Mesenchymal stem cell (in vitro differentiated cells and primary cell): ENCODE results near the gene GSN.
A peak's percentile ranks its signal among the peaks of the same experiment; 100 is the strongest.

ENCODE experiments used
- DNase-seq: peaks from one replicate; pipeline ENCODE4 v3.0.0-alpha.2; 2013
- H2AFZ ChIP-seq: one replicate; pipeline ENCODE4 v1.6.1; 2013; ENCODE audit warnings: low read depth, mild to moderate bottlenecking, control low read depth, inconsistent platforms, low read length, moderate library complexity
- H2AK5ac ChIP-seq: 2 replicates; pipeline ENCODE4 v1.6.1; 2013; ENCODE audit warnings: low read length, moderate library complexity, mild to moderate bottlenecking, inconsistent platforms; ENCODE audit not compliant: severe bottlenecking
- H2BK120ac ChIP-seq: one replicate; pipeline ENCODE4 v1.6.1; 2013; ENCODE audit warnings: low read depth, mild to moderate bottlenecking, inconsistent platforms, low read length, moderate library complexity
- H2BK12ac ChIP-seq, 2 experiments: one replicate each; pipeline ENCODE4 v1.6.1; 2013; ENCODE audit warnings: inconsistent platforms in 2 of 2, low read length in 2 of 2, mild to moderate bottlenecking in 2 of 2, moderate library complexity in 2 of 2, control low read depth in 1 of 2
- H2BK15ac ChIP-seq: one replicate; pipeline ENCODE4 v1.6.1; 2013; ENCODE audit warnings: mild to moderate bottlenecking, low read depth, inconsistent platforms; ENCODE audit not compliant: poor library complexity, severe bottlenecking
- H2BK5ac ChIP-seq: 2 replicates; pipeline ENCODE4 v1.6.1; 2013; ENCODE audit warnings: low read depth, mild to moderate bottlenecking, low read length, control low read depth, inconsistent platforms; ENCODE audit not compliant: poor library complexity, severe bottlenecking
- H3K14ac ChIP-seq, 2 experiments: one replicate each; pipeline ENCODE4 v1.6.1; 2013; ENCODE audit warnings: inconsistent platforms in 2 of 2, low read length in 2 of 2, control low read depth in 1 of 2, mild to moderate bottlenecking in 1 of 2, moderate library complexity in 1 of 2
- H3K18ac ChIP-seq, 2 experiments: one replicate each; pipeline ENCODE4 v1.6.1; 2013; ENCODE audit warnings: inconsistent platforms in 2 of 2, low read length in 2 of 2, control low read depth in 1 of 2, low read depth in 1 of 2, mild to moderate bottlenecking in 1 of 2
- H3K23ac ChIP-seq, 2 experiments: one replicate each; pipeline ENCODE4 v1.6.1; 2013; ENCODE audit warnings: inconsistent platforms in 2 of 2, low read length in 2 of 2, mild to moderate bottlenecking in 2 of 2, moderate library complexity in 2 of 2, control low read depth in 1 of 2
- H3K27ac ChIP-seq: 2 replicates; pipeline ENCODE4 v1.5.1; 2013; ENCODE audit warnings: mild to moderate bottlenecking, moderate library complexity, low read length, control low read depth, inconsistent platforms; ENCODE audit not compliant: poor library complexity, severe bottlenecking
- H3K27me3 ChIP-seq, 2 experiments: 2 replicates each; pipeline versions ENCODE4 v1.6.1 to v1.7.0; 2013; ENCODE audit warnings: low read length in 2 of 2, mild to moderate bottlenecking in 2 of 2, moderate library complexity in 2 of 2, control low read depth in 1 of 2, inconsistent platforms in 1 of 2; ENCODE audit not compliant: control insufficient read depth in 1 of 2, insufficient read depth in 1 of 2
- H3K36me3 ChIP-seq, 2 experiments: 2 replicates each; pipeline versions ENCODE4 v1.6.1 to v1.7.0; 2013; ENCODE audit warnings: low read length in 2 of 2, control low read depth in 1 of 2, inconsistent platforms in 1 of 2, low read depth in 1 of 2, mild to moderate bottlenecking in 1 of 2; ENCODE audit not compliant: insufficient read depth in 2 of 2, control insufficient read depth in 1 of 2
- H3K4ac ChIP-seq, 2 experiments: one replicate each; pipeline ENCODE4 v1.6.1; 2013; ENCODE audit warnings: inconsistent platforms in 2 of 2, low read length in 2 of 2, mild to moderate bottlenecking in 2 of 2, moderate library complexity in 2 of 2, control low read depth in 1 of 2, low read depth in 1 of 2
- H3K4me1 ChIP-seq: 2 replicates; pipeline ENCODE4 v1.6.1; 2013; ENCODE audit warnings: low read depth, low read length, control low read depth; ENCODE audit not compliant: control insufficient read depth, insufficient read depth
- H3K4me2 ChIP-seq: 2 replicates; pipeline ENCODE4 v1.6.1; 2013; ENCODE audit warnings: low read length, mild to moderate bottlenecking, inconsistent platforms; ENCODE audit not compliant: poor library complexity, severe bottlenecking
- H3K4me3 ChIP-seq, 2 experiments: 2 replicates each; pipeline versions ENCODE4 v1.5.1 to v1.7.0; 2013; ENCODE audit warnings: low read length in 2 of 2, mild to moderate bottlenecking in 2 of 2, control low read depth in 1 of 2, low read depth in 1 of 2; ENCODE audit not compliant: insufficient read depth in 1 of 2
- H3K79me1 ChIP-seq: replicated peaks from 2 replicates; pipeline ENCODE4 v1.6.1; 2013; ENCODE audit warnings: mild to moderate bottlenecking, control low read depth, low read length, inconsistent platforms; ENCODE audit not compliant: poor library complexity, severe bottlenecking
- H3K9ac ChIP-seq: 2 replicates; pipeline ENCODE4 v1.7.0; 2013; ENCODE audit warnings: mild to moderate bottlenecking, low read length, moderate library complexity
- H3K9me3 ChIP-seq: 2 replicates; pipeline ENCODE4 v1.7.0; 2013; ENCODE audit warnings: mild to moderate bottlenecking, low read length; ENCODE audit not compliant: control insufficient read depth
- H4K8ac ChIP-seq: one replicate; pipeline ENCODE4 v1.6.1; 2013; ENCODE audit warnings: inconsistent platforms, mild to moderate bottlenecking, low read length, moderate library complexity
- H4K91ac ChIP-seq: one replicate; pipeline ENCODE4 v1.6.1; 2013; ENCODE audit warnings: mild to moderate bottlenecking, low read length, inconsistent platforms
- WGBS: methylation state at CpG from one replicate; pipeline ENCODE4 v1.1.7; 2013; ENCODE audit warnings: mixed read lengths; 5-methylcytosine and 5-hydroxymethylcytosine counted together

The GSN gene

DNA sequence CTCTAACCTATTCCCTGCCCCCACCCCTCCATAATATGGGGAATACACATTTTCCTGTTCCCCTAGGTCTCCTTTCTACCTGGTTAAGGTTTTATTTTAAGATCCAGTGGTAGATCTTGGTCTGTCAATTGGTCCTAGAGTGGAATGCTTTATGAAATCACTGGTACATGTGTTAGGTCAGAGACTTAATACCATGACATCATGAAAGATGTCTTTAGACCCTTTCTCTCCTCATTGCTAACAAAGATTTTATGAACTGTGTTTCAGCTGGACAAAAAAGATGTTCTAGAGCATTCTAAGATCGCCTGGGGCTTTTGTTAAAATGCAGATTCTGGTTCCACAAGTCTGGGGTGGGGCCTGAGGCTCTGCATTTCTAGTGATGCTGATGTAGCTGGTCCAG lies 9.1 kb downstream of the GSN start:
- 83% methylated on average over 1 of the region's 1 CpG for WGBS
- no peak overlapping the region for H3K4me2 ChIP-seq

DNA sequence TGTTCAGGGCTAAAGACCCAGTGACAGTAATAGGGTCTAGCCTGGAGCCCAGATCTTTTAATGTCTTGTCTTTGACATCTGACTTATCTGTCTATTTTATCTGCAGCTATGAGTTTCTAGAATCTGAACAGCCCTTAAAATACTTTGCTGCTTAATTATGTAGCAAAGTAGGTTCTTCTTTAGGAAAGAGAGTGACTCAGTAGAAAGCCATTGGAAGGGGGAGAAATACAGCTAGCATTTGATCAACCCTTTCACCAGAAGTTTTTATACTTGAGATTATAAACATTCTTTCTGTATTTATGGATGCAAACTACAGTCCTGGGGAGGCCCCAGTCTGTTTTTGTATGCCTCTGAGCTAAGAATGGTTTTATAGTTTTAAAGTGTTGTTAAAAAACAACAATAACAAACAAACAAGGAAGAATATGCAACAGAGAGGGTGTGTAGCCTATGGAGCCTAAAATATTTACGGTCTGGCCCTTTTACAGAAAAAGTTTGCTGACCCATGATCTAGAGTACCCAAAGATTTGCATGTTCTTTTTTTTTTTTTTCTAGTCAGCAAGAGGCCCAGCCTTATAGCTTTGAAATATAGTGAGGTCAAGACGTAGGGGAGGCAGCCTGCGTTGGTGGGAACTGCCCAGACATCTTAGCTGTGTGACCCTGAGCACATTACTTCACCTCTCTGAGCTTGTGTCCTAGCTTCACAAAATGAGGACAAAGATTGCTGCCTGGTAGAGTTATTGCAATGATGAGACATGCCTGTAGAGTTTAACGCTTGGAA lies 9.7 kb downstream of the GSN start:
- no peak overlapping the region for H4K91ac ChIP-seq
- peak overlapping the region; percentile 82 for H2AK5ac ChIP-seq
- H2BK12ac ChIP-seq: peak overlapping the region; percentile 0 to 59
- peak overlapping the region; percentile 76 for H3K9ac ChIP-seq
- H3K9me3 ChIP-seq: no peaks in the 10 kb centered on the region
- peak overlapping the region; percentile 3 to 71 for H3K18ac ChIP-seq
- H3K4me2 ChIP-seq: peak overlapping the region; percentile 9
- H2BK120ac ChIP-seq: peak overlapping the region; percentile 92
- DNase-seq: peak; percentile 75
- WGBS: 11% methylated on average over 4 of the region's 4 CpGs
- H3K27me3 ChIP-seq: no peaks in the 10 kb centered on the region
- no peak overlapping the region for H2AFZ ChIP-seq
- no peak overlapping the region for H4K8ac ChIP-seq
- no peak overlapping the region for H2BK15ac ChIP-seq
- H3K23ac ChIP-seq: no peak overlapping the region
- H3K27ac ChIP-seq: peak overlapping the region; percentile 86
- H3K36me3 ChIP-seq: peaks cover 20 to 21% of the 10 kb centered on the region in 2 experiments
- peak overlapping the region; percentile 67 to 88 for H3K4ac ChIP-seq
- peaks cover 11% of the 10 kb centered on the region for H3K79me1 ChIP-seq
- H2BK5ac ChIP-seq: no peak overlapping the region
- H3K14ac ChIP-seq: peak overlapping the region in 1 of 2 experiments; percentile 3
- H3K4me1 ChIP-seq: peaks cover 42% of the 10 kb centered on the region
- H3K4me3 ChIP-seq: peak overlapping the region in 1 of 2 experiments; percentile 57

More for the DNA sequence above, 9.1 kb downstream of the GSN start:
- Histone ChIP-seq H2BK5ac (no peak overlapping the region), H2BK15ac (no peak overlapping the region), H3K36me3 (peaks cover 13 to 23% of the 10 kb centered on the region in 2 experiments), H3K9me3 (no peaks in the 10 kb centered on the region), H3K4ac (peak overlapping the region in 1 of 2 experiments; percentile 67), H3K4me3 (peak overlapping the region in 1 of 2 experiments; percentile 42), H3K79me1 (peaks cover 11% of the 10 kb centered on the region), H4K8ac (no peak overlapping the region), H4K91ac (no peak overlapping the region), H3K4me1 (peaks cover 39% of the 10 kb centered on the region), H2AFZ (no peak overlapping the region), H3K27ac (peak overlapping the region; percentile 86), H3K14ac (no peak overlapping the region), H2BK120ac (no peak overlapping the region), H3K18ac (peak overlapping the region in 1 of 2 experiments; percentile 70), H2AK5ac (peak overlapping the region; percentile 77), H3K27me3 (no peaks in the 10 kb centered on the region), H3K9ac (peak overlapping the region; percentile 76), H3K23ac (no peak overlapping the region), H2BK12ac (no peak overlapping the region)
- peak; percentile 6 for DNase-seq

DNA sequence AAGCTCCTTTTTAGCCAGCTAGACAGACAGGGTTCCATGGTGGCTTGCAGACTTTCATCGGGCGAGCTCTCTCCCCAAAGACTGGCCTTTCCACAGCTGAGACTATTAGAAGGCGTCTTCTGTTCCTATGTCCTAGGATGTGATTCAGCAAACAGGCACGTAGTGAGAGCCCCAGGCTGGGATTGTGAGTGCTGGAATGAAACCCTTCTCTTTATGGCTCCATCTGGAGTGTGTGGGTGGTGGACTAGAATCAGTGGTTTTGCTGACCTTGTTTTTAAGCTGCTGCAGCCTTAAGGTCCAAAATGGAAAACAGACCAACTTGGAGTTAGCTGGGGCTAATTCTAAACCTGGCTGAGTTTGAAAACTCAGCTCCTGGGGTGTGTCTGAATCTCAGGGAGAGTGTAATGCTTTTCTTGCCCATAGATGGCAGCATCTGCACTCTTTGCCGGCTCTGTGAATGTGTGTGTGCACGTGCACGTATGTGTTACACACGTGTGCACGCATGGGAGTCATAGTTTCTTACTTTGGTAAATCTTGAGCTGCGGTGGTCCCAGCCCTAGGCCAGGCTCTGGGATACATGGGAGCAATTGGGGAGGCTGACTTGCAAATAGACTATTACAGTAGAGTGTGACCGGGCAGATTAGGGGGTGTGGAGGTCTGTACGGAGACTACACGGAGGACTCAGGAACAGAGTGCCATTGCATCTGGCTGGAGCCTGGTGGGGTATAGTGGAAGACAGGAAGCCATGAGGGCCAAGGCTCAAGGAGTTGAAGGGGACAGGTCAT lies 10.7 kb downstream of the GSN start:
- DNase-seq: peak; percentile 98
- Histone ChIP-seq H4K8ac (peak overlapping the region; percentile 71), H2BK12ac (peak overlapping the region; percentile 44 to 94), H3K9me3 (no peaks in the 10 kb centered on the region), H2AK5ac (peak overlapping the region; percentile 82), H3K18ac (peak overlapping the region; percentile 79 to 88), H3K36me3 (peaks cover 20% of the 10 kb centered on the region in 2 experiments), H3K4me1 (peaks cover 40% of the 10 kb centered on the region), H2AFZ (no peak overlapping the region), H4K91ac (peak overlapping the region; percentile 62), H2BK120ac (peak overlapping the region; percentile 92), H2BK5ac (peak overlapping the region; percentile 95), H3K27ac (peak overlapping the region; percentile 86), H2BK15ac (peak overlapping the region; percentile 49), H3K14ac (peak overlapping the region in 1 of 2 experiments; percentile 86), H3K9ac (peak overlapping the region; percentile 81), H3K4ac (peak overlapping the region; percentile 47 to 88), H3K23ac (no peak overlapping the region), H3K27me3 (no peaks in the 10 kb centered on the region), H3K4me3 (peak overlapping the region in 1 of 2 experiments; percentile 57), H3K79me1 (peaks cover 11% of the 10 kb centered on the region), H3K4me2 (peak overlapping the region; percentile 11)
- 21% methylated on average over 13 of the region's 13 CpGs for WGBS
